Airway epithelial cell (primary cell): ENCODE measurements around the gene GRPEL2. TPM values are rescaled to one million over a fixed set of nuclear protein-coding genes. Genes with fewer than 3 reads are reported as not detected.

ENCODE experiments used
- total RNA-seq: library from RNA; depleted of rRNA; stranded (reverse); fragments of >200 nt; gene quantifications from 2 replicates; pipeline ENCODE4 v1.2.3, GENCODE V29; 2015

Gene GRPEL2, protein sequence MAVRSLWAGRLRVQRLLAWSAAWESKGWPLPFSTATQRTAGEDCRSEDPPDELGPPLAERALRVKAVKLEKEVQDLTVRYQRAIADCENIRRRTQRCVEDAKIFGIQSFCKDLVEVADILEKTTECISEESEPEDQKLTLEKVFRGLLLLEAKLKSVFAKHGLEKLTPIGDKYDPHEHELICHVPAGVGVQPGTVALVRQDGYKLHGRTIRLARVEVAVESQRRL
- total RNA-seq = 14.7 and 16.4 TPM in 2 replicates

DNA sequence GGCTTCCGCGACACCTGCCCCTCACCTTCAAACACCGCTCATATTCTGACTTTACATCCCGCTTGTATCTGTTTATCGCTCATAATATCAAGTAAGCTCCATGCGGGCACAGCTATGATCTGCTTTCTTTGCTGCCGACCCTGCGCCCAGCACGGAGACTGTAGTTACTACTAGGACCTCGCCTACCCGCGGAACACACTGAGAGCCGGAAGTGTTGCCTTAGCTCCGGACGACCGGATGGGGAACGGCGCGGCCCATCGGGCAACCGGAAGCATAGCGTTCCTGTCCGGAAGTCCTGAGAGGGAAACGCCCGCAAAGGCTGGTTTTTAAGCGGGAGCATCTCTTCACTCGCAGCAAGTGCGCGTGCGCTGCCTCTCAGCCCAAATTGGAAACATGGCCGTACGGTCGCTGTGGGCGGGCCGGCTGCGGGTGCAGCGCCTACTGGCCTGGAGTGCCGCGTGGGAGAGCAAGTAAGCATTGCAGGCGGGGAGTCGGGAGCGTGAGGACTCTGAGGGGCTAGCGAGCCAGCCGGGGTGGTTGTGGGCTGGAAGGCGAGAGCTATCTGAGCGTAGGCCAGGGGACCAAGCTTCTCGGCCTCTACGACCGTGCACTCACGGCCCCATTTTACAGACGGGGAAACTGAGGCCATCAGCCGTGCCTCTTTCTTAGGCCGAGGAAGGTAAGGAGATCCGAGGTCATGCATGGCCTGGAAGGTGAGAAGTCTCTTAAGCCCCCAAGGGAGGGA lies at the start of gene GRPEL2:
GRPEL2 (plus strand) TSS at position 353 of the 745 bp plus-strand sequence; CDS start at position 394, 41 bp downstream.

DNA sequence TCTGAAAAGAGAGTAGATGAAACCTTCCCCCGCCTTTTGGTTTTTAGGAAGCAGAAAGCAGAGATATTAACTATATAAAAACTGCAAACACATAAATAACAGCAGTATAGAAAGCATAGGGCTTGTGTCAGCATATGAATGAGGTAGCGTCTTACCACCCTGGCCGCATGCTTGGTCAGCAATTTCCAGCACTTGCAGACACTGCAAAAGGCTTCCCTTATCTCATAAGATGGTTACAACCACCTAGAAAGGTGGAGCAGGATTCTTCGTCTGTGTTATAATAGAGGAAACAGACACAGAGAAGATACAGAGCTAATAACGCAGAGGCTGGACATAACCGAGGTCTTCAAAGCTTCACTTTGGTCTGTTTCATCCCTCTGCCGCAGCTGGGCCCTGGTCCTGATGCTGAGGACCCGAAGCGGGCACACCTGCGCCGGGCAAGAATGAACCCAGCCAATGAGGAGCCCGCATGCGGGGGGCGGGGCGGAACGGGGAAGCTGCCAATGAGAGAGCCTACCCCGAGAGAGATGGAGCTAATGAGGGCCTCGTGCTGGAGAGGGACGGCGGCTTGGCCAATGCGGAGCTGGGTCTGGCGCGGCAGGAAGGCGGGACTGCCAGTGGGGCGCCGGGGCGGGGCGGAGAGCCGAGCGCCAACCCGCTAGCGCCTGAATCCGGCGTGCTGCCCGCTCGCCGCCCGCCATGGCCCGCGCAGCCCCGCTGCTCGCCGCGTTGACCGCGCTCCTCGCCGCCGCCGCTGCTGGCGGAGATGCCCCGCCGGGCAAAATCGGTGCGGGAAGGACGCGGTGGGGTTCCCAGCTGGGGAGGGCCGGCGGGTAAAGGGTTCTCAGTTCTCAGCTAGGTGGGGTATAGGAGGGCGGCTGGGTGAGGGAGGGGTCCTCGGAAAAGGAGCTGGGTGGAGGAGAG lies 12.3 kb downstream of the GRPEL2 start, which contains the start of gene PCYOX1L:
PCYOX1L (plus strand) TSS at position 677 of the 924 bp plus-strand sequence; CDS start at position 700, 23 bp downstream.

DNA sequence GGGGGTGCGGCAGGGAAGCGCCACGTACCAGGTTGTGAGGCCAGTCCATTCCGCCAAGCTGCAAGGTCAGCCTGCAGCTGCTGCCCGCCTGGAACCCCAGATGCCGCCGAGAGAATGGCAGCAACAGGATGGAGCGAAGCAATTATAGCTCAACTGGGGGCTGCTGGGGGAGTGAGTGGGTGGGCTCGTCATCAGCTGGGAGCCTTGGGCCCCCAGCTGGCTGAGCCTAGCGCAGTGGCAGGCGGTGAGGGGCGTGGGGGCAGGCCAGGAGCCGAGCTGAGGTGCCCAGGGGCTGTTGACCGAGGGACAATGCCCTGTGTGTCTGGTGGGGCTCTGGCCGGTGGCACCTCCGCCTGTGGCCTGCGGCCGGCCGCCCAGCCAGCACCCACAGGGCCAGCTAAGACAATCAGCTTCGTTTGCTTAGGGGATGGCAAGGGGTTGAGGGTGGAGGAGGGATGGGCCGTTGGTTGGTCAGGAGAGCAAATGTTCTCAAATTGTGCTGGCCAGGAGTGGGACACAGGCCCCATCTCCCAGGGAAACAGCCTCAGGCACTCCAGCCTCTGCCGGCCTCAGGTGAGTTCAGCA lies 34.0 kb downstream of the GRPEL2 start, which contains the start of gene IL17B:
IL17B (minus strand) TSS at position 116 of the 585 bp plus-strand sequence; CDS start at position 49, 67 bp downstream.

Other genes with a start within 250 kb of the GRPEL2 start
- gene ABLIM3, start 204.0 kb upstream of the GRPEL2 start, total RNA-seq = 7.6 and 7.7 TPM in 2 replicates
- gene AFAP1L1, start 73.6 kb upstream of the GRPEL2 start, total RNA-seq = 12.0 and 14.5 TPM in 2 replicates
- 14.7 and 15.0 TPM in 2 replicates for gene PCYOX1L, start 12.5 kb downstream of the GRPEL2 start, total RNA-seq
- 0.63 TPM in 1 of 2 replicates, not detected in the other for gene IL17B, start 33.8 kb downstream of the GRPEL2 start, total RNA-seq
- gene CSNK1A1, start 205.9 kb downstream of the GRPEL2 start, total RNA-seq = 245 and 297 TPM in 2 replicates
- gene ARHGEF37, start 236.0 kb downstream of the GRPEL2 start, total RNA-seq = 11.4 and 14.7 TPM in 2 replicates